Measurements from ENCODE around the gene NEK11.

NEK11 gene

DNA sequence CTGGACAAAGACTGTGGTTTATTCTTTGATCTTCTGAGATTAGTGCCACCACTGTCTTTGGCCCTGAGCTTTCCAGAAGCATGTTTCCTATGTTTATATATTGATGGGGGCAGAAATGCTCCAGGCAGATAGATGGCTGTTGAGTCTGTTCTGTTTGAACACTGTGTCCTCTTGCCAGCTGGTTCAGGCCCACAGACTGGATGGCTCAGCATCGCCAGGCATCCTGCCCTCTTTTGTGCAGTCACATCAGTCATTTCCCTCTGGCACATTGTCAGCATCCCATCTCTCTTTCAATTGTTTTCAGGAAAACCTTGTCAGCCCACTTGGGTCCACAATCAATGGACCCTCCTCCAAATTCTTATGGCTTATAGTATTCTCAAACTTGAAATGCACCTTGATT, 141.2 kb downstream of the NEK11 start:
- no peaks in the 10 kb centered on the region for H3K27me3 ChIP-seq (ENCODE audit: control insufficient read depth, insufficient read depth, low read length)

GRCh38 chr3:131169331-131169730, 142.7 kb downstream of the NEK11 start:
- Histone ChIP-seq H3K36me3 (ENCODE audit: control insufficient read depth, insufficient read depth, low read length) (no peaks in the 10 kb centered on the region), H3K9ac (ENCODE audit: low read length) (no peak overlapping the region), H3K27ac (ENCODE audit: low read depth, low read length) (no peak overlapping the region), H3K4me1 (ENCODE audit: control insufficient read depth, insufficient read depth, low read length) (no peaks in the 10 kb centered on the region), H3K4me3 (ENCODE audit: low read length) (no peak overlapping the region), H3K27me3 (ENCODE audit: control insufficient read depth, insufficient read depth, low read length) (no peaks in the 10 kb centered on the region)

More for the DNA sequence above, 141.2 kb downstream of the NEK11 start:
- H3K4me1 ChIP-seq (ENCODE audit: control insufficient read depth, insufficient read depth, low read length): no peaks in the 10 kb centered on the region
- H3K4me3 ChIP-seq (ENCODE audit: low read length): no peak overlapping the region
- H3K9ac ChIP-seq (ENCODE audit: low read length): no peak overlapping the region
- H3K36me3 ChIP-seq (ENCODE audit: control insufficient read depth, insufficient read depth, low read length): no peaks in the 10 kb centered on the region
- no peak overlapping the region for H3K27ac ChIP-seq (ENCODE audit: low read depth, low read length)

- Histone ChIP-seq H3K4me1 (ENCODE audit: control insufficient read depth, insufficient read depth, low read length) (no peaks in the 10 kb centered on the region), H3K9ac (ENCODE audit: low read length) (no peak overlapping the region), H3K27me3 (ENCODE audit: control insufficient read depth, insufficient read depth, low read length) (no peaks in the 10 kb centered on the region), H3K4me3 (ENCODE audit: low read length) (no peak overlapping the region), H3K36me3 (ENCODE audit: control insufficient read depth, insufficient read depth, low read length) (no peaks in the 10 kb centered on the region), H3K27ac (ENCODE audit: low read depth, low read length) (no peak overlapping the region)
These were observed 146.0 kb downstream of the NEK11 start for GRCh38 chr3:131172502-131173200.

- no peaks in the 10 kb centered on the region for H3K27me3 ChIP-seq (ENCODE audit: control insufficient read depth, insufficient read depth, low read length)
- no peak overlapping the region for H3K9ac ChIP-seq (ENCODE audit: low read length)
- H3K27ac ChIP-seq (ENCODE audit: low read depth, low read length): no peak overlapping the region
- H3K4me1 ChIP-seq (ENCODE audit: control insufficient read depth, insufficient read depth, low read length): no peaks in the 10 kb centered on the region
- no peaks in the 10 kb centered on the region for H3K36me3 ChIP-seq (ENCODE audit: control insufficient read depth, insufficient read depth, low read length)
- no peak overlapping the region for H3K4me3 ChIP-seq (ENCODE audit: low read length)
These were observed 148.1 kb downstream of the NEK11 start for GRCh38 chr3:131174752-131175151.

- Histone ChIP-seq H3K4me1 (ENCODE audit: control insufficient read depth, insufficient read depth, low read length) (no peaks in the 10 kb centered on the region), H3K9ac (ENCODE audit: low read length) (no peak overlapping the region), H3K36me3 (ENCODE audit: control insufficient read depth, insufficient read depth, low read length) (peaks cover 3% of the 10 kb centered on the region), H3K4me3 (ENCODE audit: low read length) (no peak overlapping the region), H3K27me3 (ENCODE audit: control insufficient read depth, insufficient read depth, low read length) (no peaks in the 10 kb centered on the region), H3K27ac (ENCODE audit: low read depth, low read length) (no peak overlapping the region)
These were observed 152.2 kb downstream of the NEK11 start for GRCh38 chr3:131178710-131179375.

DNA sequence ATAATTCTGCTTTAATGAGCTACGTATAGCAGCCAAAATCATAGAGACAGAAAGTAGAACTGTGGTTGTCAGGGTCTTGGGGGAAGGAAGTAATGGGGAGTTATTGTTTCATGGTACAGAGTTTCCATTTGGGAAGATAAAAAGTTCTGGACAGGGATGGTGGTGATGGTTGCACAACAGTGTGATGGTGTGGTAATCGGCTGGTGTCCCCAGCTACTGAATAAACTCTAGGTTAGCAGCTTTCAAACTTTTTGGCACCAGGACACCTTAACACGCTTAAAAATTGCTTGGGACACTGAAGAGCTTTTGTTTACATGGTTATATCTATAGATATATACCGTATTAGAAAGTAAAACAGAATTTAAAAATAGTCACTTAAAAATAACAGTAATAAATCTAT, 166.0 kb downstream of the NEK11 start:
- no peaks in the 10 kb centered on the region for H3K36me3 ChIP-seq (ENCODE audit: control insufficient read depth, insufficient read depth, low read length)
- H3K4me1 ChIP-seq (ENCODE audit: control insufficient read depth, insufficient read depth, low read length): no peaks in the 10 kb centered on the region
- no peaks in the 10 kb centered on the region for H3K27me3 ChIP-seq (ENCODE audit: control insufficient read depth, insufficient read depth, low read length)
- no peak overlapping the region for H3K27ac ChIP-seq (ENCODE audit: low read depth, low read length)
- no peak overlapping the region for H3K9ac ChIP-seq (ENCODE audit: low read length)
- no peak overlapping the region for H3K4me3 ChIP-seq (ENCODE audit: low read length)

GRCh38 chr3:131193641-131194238, 167.1 kb downstream of the NEK11 start:
- H3K36me3 ChIP-seq (ENCODE audit: control insufficient read depth, insufficient read depth, low read length): no peaks in the 10 kb centered on the region
- no peaks in the 10 kb centered on the region for H3K4me1 ChIP-seq (ENCODE audit: control insufficient read depth, insufficient read depth, low read length)
- H3K9ac ChIP-seq (ENCODE audit: low read length): no peak overlapping the region
- H3K27ac ChIP-seq (ENCODE audit: low read depth, low read length): no peak overlapping the region
- H3K27me3 ChIP-seq (ENCODE audit: control insufficient read depth, insufficient read depth, low read length): no peaks in the 10 kb centered on the region
- no peak overlapping the region for H3K4me3 ChIP-seq (ENCODE audit: low read length)

GRCh38 chr3:131194816-131195215, 168.1 kb downstream of the NEK11 start:
- Histone ChIP-seq H3K36me3 (ENCODE audit: control insufficient read depth, insufficient read depth, low read length) (no peaks in the 10 kb centered on the region), H3K9ac (ENCODE audit: low read length) (no peak overlapping the region), H3K27ac (ENCODE audit: low read depth, low read length) (no peak overlapping the region), H3K27me3 (ENCODE audit: control insufficient read depth, insufficient read depth, low read length) (no peaks in the 10 kb centered on the region), H3K4me1 (ENCODE audit: control insufficient read depth, insufficient read depth, low read length) (no peaks in the 10 kb centered on the region), H3K4me3 (ENCODE audit: low read length) (no peak overlapping the region)

DNA sequence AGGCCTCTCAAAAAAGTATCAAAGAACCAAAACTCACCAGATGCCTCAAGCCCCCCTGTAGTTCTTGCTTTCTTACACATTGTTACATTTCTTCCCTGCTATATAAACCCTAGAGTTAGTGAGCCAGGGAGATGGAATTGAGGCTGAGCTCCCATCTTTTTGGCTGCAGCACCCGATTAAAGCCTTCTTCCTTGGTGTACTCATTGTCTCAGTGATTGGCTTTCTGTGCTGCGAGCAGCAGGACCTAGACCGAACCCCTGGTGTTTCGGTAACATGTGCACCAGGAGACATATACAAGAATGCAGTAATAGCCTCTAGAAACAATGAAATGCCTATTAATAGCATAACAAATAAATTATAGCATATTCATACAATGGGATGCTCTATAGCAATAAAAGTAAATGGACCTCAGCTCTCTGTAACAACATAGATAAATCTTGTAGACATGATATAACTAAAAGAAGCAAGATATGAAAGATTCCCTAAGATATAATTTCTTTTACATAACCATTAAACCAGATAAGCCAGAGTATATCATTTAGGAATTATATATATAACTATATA, 174.0 kb downstream of the NEK11 start:
- H3K36me3 ChIP-seq (ENCODE audit: control insufficient read depth, insufficient read depth, low read length): no peaks in the 10 kb centered on the region
- no peaks in the 10 kb centered on the region for H3K4me1 ChIP-seq (ENCODE audit: control insufficient read depth, insufficient read depth, low read length)
- no peak overlapping the region for H3K4me3 ChIP-seq (ENCODE audit: low read length)
- no peak overlapping the region for H3K9ac ChIP-seq (ENCODE audit: low read length)
- H3K27ac ChIP-seq (ENCODE audit: low read depth, low read length): no peak overlapping the region
- H3K27me3 ChIP-seq (ENCODE audit: control insufficient read depth, insufficient read depth, low read length): no peaks in the 10 kb centered on the region

DNA sequence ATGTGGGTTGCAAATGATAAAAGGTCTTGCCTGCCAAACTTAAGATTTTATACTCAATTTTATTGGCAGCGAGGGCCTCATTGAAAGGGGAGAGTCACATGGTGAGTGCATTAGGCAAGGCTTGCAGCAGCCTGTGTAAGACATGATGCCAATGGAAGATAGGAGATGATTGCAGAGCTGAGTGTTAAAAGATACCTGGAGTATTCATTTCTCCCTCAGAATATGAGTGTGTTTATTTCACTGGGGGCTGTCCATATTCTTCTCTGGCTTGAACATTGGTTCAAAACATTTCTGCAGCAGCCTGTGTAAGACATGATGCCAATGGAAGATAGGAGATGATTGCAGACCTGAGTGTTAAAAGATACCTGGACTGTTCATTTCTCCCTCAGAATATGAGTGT, 189.7 kb downstream of the NEK11 start:
- Histone ChIP-seq H3K4me3 (ENCODE audit: low read length) (no peak overlapping the region), H3K4me1 (ENCODE audit: control insufficient read depth, insufficient read depth, low read length) (no peaks in the 10 kb centered on the region), H3K27ac (ENCODE audit: low read depth, low read length) (no peak overlapping the region), H3K27me3 (ENCODE audit: control insufficient read depth, insufficient read depth, low read length) (no peaks in the 10 kb centered on the region), H3K36me3 (ENCODE audit: control insufficient read depth, insufficient read depth, low read length) (no peaks in the 10 kb centered on the region), H3K9ac (ENCODE audit: low read length) (no peak overlapping the region)

DNA sequence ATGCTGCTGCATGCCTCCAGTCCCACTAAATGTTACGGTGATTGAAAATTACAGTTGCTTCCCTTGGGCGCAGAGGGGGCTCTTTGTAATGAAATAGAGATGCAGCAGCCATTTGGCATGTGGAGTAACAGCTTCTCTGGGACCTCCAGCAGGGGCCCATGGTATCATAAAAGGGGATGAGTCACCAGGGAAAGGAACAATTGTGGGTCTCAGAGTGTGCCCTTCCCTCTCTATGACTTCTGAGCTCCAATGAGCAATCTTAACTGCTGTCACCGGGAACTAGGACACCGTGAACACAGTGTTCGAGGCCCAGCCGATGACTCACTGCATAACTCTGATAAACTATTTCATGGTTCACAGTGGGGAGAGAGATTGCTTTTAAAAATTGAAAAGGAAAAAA, 190.1 kb downstream of the NEK11 start:
- Histone ChIP-seq H3K9ac (ENCODE audit: low read length) (no peak overlapping the region), H3K4me1 (ENCODE audit: control insufficient read depth, insufficient read depth, low read length) (no peaks in the 10 kb centered on the region), H3K27ac (ENCODE audit: low read depth, low read length) (no peak overlapping the region), H3K27me3 (ENCODE audit: control insufficient read depth, insufficient read depth, low read length) (no peaks in the 10 kb centered on the region), H3K4me3 (ENCODE audit: low read length) (no peak overlapping the region), H3K36me3 (ENCODE audit: control insufficient read depth, insufficient read depth, low read length) (no peaks in the 10 kb centered on the region)

- Histone ChIP-seq H3K36me3 (ENCODE audit: control insufficient read depth, insufficient read depth, low read length) (no peaks in the 10 kb centered on the region), H3K4me1 (ENCODE audit: control insufficient read depth, insufficient read depth, low read length) (no peaks in the 10 kb centered on the region), H3K4me3 (ENCODE audit: low read length) (no peak overlapping the region), H3K9ac (ENCODE audit: low read length) (no peak overlapping the region), H3K27me3 (ENCODE audit: control insufficient read depth, insufficient read depth, low read length) (no peaks in the 10 kb centered on the region), H3K27ac (ENCODE audit: low read depth, low read length) (no peak overlapping the region)
These were observed 190.6 kb downstream of the NEK11 start for GRCh38 chr3:131217296-131217741.

All from rectal smooth muscle tissue (tissue), 1 donor.